Measurements from ENCODE around the gene MAPK8.

The MAPK8 gene

DNA sequence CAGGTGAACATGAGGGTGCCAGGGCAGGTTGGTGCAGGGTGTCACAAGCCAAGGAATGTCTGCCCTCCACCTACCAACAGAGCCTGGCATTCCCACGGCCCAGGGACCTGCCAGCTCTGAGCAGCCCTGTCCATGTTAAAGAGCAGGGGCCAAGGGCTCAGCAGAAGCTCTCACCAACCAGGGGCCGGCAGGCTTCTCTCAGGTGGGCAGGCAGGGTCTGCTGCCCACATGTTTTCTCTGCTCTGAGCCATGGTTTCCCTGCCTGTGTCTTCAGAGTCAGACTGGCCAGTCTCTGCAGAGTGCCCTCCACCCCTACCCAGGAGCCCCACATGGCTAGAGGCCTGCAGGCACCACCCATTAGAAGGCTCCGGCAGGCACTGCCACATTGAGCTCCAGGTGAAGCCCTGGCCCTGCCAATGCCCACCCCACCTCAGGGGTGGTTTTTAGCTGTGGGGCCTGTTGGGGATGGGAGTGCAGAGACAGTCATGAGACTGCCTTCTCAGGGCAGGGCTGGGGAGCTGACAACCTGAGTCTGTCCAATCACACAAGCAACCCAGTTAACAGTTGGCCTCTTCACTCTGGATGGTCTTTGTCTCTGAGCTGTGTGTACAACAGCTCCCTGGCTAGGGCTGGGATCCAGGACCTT is 162.5 kb downstream of the MAPK8 start:
- no peak for DNase-seq (ENCODE audit: extremely low spot score)
- POLR2A ChIA-PET = no interaction called here
- TF ChIP-seq ZNF384 (IDR thresholded peaks at IDR 0.05) = no peak
- no peak for TF ChIP-seq ARNT (IDR thresholded peaks at IDR 0.05)
- TF ChIP-seq NFRKB (IDR thresholded peaks at IDR 0.05) = no peak
- TF ChIP-seq FOXM1 (IDR thresholded peaks at IDR 0.05; ENCODE audit: borderline replicate concordance) = no peak
- TF ChIP-seq ELF4 (IDR thresholded peaks at IDR 0.05) = no peak
- no peak for TF ChIP-seq BHLHE40 (IDR thresholded peaks at IDR 0.05; ENCODE audit: borderline replicate concordance)
- no peak for TF ChIP-seq HDGF (IDR thresholded peaks at IDR 0.05; ENCODE audit: borderline replicate concordance)
- CTCF ChIA-PET = no interaction called here

- CTCF ChIA-PET = no interaction called here
- POLR2A ChIA-PET = no interaction called here
Measured at GRCh38 chr10:48469516-48470020, 163.1 kb downstream of the MAPK8 start.

GRCh38 chr10:48470115-48470892 is 163.8 kb downstream of the MAPK8 start:
- TF ChIP-seq FOXM1 (IDR thresholded peaks at IDR 0.05; ENCODE audit: borderline replicate concordance) (no peak), HDGF (IDR thresholded peaks at IDR 0.05; ENCODE audit: borderline replicate concordance) (no peak)
- no peak for DNase-seq (ENCODE audit: extremely low spot score)
- ChIA-PET POLR2A (no interaction called here), CTCF (no interaction called here)

More at GRCh38 chr10:48469516-48470020, 163.1 kb downstream of the MAPK8 start:
- no peak for TF ChIP-seq ELF4 (IDR thresholded peaks at IDR 0.05)
- no peak for TF ChIP-seq ARNT (IDR thresholded peaks at IDR 0.05)
- TF ChIP-seq SUZ12 (IDR thresholded peaks at IDR 0.05) = no peak
- TF ChIP-seq CTBP1 (IDR thresholded peaks at IDR 0.05; ENCODE audit: borderline replicate concordance) = no peak
- TF ChIP-seq PKNOX1 (IDR thresholded peaks at IDR 0.05) = no peak
- no peak for DNase-seq (ENCODE audit: extremely low spot score)

DNA sequence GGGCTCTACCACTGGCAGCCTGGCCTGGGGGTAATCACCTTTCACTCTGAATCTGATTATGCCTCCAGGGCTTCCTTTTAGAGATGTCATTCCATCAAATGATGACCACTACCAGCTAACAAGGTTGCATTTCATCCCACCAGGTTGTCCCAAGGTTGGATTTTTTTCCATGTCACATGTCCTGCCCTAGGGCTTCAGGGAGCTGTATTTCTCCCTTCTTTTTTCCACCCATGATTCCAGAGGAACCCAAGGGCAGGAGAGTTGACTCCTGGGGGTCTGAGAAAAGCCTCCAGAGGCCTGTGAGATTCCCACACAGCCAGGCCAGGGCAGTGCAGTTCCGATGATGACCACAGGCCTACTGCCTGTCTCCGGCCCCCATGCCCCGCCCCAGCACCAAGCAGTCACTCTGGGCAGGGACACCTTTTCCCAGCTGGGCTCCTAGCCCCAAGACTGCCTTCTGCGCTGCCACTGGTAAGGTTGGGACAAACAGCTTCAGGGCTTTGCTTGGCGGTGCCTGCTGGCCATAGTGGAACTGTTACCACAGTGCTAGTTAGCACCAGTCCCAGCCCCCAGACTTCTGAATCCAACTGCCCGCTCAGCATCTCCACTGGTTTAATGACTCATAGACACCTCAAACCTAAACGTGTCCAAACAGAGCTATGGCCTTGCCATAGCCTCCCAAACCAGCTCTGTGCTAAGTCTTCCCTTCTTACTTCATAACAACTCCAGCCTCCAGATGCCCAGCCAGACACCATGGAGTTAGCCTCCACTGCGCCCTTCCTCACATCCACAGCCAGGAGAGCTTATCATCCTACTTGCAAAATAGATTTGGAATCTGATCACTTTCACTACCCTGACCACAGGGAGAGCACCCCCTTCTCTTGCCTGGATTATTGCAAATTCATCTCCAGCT is 164.7 kb downstream of the MAPK8 start:
- CTCF ChIA-PET = no interaction called here
- DNase-seq (ENCODE audit: extremely low spot score) = peak; percentile 36
- POLR2A ChIA-PET = no interaction called here
- TF ChIP-seq FOXA1 (IDR thresholded peaks at IDR 0.05) (no peak), PKNOX1 (IDR thresholded peaks at IDR 0.05) (no peak), ZNF384 (IDR thresholded peaks at IDR 0.05) (no peak), SP1 (IDR thresholded peaks at IDR 0.05) (no peak), NFRKB (IDR thresholded peaks at IDR 0.05) (no peak), ELF4 (IDR thresholded peaks at IDR 0.05) (no peak), HDGF (IDR thresholded peaks at IDR 0.05; ENCODE audit: borderline replicate concordance) (no peak), TARDBP (IDR thresholded peaks at IDR 0.05) (no peak), FOXM1 (IDR thresholded peaks at IDR 0.05; ENCODE audit: borderline replicate concordance) (no peak), CTBP1 (IDR thresholded peaks at IDR 0.05; ENCODE audit: borderline replicate concordance) (no peak), SUZ12 (IDR thresholded peaks at IDR 0.05) (no peak)

GRCh38 chr10:48472501-48473069 is 166.1 kb downstream of the MAPK8 start:
- DNase-seq (ENCODE audit: extremely low spot score) = no peak
- ChIA-PET CTCF (interaction anchor here (0.6 kb wide), 1 partner anchor 984 kb away, joined by 3 read pairs; no protein-coding TSS in a partner anchor), POLR2A (no interaction called here)
- TF ChIP-seq SP1 (IDR thresholded peaks at IDR 0.05) (no peak), FOXM1 (IDR thresholded peaks at IDR 0.05; ENCODE audit: borderline replicate concordance) (no peak), FOXK2 (IDR thresholded peaks at IDR 0.05) (no peak), FOXA1 (IDR thresholded peaks at IDR 0.05) (no peak), LEF1 (IDR thresholded peaks at IDR 0.05; ENCODE audit: borderline replicate concordance) (no peak), CTBP1 (IDR thresholded peaks at IDR 0.05; ENCODE audit: borderline replicate concordance) (no peak), TARDBP (IDR thresholded peaks at IDR 0.05) (no peak), ZNF384 (IDR thresholded peaks at IDR 0.05) (no peak), PKNOX1 (IDR thresholded peaks at IDR 0.05) (no peak), NFRKB (IDR thresholded peaks at IDR 0.05) (no peak), HDGF (IDR thresholded peaks at IDR 0.05; ENCODE audit: borderline replicate concordance) (no peak), ARNT (IDR thresholded peaks at IDR 0.05) (no peak), ELF4 (IDR thresholded peaks at IDR 0.05) (no peak), SUZ12 (IDR thresholded peaks at IDR 0.05) (no peak), L3MBTL2 (conservative IDR thresholded peaks at IDR 0.05) (no peak), BHLHE40 (IDR thresholded peaks at IDR 0.05; ENCODE audit: borderline replicate concordance) (no peak)
